HG02623 (cell line): Measurements from ENCODE around the gene KDELR1.
"Not testable (repeated sequence)": the region's sequence is repeated elsewhere in the genome, so short reads cannot be mapped to it uniquely, and the experiment has no call there.

Experiments
- ATAC-seq: cut with Tn5 transposase; IDR thresholded peaks from one replicate; pipeline ENCODE4 v1.9.1; 2021; ENCODE audit warnings: moderate library complexity; ENCODE audit not compliant: unreplicated experiment

KDELR1 gene

DNA sequence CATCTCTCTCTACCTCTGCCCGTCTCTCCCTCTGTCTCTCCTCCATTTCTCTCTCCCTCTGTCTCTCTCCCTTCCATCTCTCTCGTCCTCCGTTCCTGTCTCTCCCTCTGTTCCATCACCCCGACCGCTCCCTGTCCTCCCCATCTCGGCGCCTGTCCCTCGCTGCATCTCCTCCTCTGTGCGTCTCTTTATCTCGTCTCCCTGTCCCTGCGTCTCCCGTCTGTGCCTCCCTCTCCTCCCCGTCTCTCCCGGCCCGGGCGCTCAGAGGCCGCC is 6.7 kb upstream of the KDELR1 start:
- ATAC-seq: no peak

DNA sequence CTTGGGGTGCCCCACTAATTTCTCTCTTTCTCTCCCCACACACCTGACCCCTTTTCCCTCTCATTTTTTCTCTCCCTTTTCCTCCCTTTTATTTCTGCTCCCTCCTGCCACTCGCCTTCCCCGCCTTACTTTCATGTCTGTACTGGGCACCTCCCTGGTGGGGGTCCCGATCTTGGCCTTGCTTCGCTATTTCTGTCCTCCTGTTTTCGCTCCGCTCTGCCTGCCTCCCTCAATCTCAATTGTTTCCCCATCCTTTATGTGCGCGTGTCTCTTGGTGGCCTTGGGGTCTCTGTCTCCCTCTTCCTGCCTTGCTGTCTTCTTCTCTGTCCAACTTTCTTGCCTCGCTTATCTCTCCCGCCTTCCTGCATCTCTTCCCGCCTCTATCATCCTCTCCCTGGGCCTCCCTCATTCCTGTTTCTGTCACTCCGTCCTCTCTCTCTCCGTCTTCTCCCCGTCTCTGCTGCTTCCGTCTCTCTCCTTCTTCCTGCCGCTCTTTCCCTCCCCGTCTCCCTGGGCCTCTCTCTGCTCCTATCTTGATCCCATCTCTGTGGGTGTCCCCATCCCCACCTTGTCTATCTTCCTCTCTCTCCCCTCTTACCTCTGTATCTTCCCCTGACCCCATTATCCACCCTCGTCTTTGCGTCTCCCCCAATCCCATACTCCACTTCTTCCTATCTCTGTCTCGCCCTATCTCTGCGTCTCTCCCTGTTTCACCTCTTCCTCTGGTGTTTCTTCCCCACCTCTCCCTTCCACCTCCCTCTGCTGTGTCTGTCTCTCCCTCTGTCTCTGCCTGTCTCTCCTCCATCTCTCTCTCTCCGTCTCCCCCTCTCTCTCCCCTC is 6.1 kb upstream of the KDELR1 start:
- ATAC-seq: no peak

DNA sequence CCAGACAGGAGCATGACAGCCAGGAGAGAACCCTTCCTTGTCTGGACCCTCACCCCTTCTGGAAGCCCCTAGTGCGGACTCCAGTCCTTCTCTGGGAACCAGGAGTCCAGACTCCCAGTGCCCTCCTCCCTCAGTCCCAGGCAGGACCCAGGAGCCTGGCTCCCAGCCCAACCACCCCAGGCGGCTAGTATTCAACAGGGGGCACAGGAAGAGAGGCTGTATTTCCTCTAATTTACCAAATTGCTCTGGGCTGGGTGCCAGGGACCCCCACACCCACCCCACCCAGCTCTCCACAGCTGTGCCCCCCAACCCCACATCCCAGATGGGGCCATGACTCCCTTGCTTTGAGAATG is 5.4 kb upstream of the KDELR1 start:
- ATAC-seq: no peak

DNA sequence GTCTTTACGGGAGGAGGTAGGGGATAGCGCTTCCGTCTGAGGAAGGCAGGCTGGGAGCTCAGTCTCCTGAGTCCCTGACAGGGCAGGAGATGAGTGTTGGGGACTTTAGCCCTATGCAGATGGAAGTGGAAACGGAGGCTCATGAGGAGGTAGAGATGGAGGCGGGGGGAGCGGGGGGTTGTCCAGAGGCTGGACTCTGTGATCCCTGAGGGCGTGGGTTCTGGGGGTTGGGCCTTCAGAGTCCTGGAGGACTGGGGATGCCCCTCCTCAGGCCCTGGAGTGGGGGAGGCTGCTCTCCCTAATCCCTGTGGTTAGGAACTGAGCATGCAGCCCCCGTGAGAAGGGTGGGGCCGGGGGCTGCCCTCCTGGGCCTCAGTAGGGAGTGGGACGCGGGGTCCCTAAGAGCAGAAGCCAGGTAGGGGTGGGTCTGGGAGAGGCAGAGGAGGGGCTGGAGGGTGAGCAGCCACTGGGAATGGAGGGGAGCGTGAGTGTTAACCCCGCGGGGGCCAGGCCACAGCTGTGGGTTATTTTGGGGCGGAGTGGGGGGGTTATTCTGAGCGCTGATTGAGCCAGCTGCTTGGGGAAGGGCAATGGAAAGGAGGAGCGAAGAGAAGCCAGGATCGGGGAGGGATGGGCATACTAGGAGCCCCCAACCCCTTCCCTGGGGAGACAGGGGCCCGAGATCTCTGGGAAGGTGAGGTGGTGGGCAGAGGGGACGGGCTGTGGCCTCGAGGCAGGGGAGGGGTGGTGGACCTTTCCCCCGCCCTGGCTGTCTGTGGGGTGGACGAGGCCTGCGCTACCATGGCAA is 4.9 kb upstream of the KDELR1 start:
- no peak for ATAC-seq

DNA sequence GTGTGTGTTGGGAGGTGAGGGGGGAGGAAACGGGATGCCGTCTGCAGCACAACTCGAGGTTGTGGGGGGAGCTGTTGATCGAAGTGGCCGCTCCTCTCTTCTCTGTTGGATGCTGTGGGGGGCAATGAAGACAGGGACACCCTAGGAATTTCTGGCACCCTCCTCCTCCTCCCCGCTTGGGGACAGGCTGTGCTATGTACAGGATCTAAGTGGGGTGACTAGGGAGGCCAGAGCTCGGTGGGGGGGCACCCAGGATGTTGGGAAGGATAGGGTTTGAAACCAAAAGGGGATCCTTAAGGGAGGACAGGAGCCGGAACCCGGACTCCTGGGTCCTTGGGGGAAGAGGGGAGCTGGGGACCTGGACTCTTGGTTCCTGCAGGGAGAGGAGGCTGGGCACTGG is 4.1 kb upstream of the KDELR1 start:
- ATAC-seq: no peak

DNA sequence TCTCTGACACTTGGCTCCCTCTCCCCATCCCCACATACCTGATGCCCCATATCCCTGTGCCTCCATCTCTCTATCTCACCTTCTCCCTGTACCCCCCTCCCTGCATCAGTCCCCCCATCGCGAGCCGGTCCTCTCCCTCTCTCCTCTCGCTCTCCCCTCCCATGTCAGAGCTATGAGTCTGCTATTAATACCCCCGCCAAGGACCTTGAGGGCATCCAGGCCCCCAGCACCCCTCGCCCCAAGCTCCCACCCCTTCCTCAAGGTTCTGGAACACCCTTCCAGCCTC is 3.8 kb upstream of the KDELR1 start:
- no peak for ATAC-seq

DNA sequence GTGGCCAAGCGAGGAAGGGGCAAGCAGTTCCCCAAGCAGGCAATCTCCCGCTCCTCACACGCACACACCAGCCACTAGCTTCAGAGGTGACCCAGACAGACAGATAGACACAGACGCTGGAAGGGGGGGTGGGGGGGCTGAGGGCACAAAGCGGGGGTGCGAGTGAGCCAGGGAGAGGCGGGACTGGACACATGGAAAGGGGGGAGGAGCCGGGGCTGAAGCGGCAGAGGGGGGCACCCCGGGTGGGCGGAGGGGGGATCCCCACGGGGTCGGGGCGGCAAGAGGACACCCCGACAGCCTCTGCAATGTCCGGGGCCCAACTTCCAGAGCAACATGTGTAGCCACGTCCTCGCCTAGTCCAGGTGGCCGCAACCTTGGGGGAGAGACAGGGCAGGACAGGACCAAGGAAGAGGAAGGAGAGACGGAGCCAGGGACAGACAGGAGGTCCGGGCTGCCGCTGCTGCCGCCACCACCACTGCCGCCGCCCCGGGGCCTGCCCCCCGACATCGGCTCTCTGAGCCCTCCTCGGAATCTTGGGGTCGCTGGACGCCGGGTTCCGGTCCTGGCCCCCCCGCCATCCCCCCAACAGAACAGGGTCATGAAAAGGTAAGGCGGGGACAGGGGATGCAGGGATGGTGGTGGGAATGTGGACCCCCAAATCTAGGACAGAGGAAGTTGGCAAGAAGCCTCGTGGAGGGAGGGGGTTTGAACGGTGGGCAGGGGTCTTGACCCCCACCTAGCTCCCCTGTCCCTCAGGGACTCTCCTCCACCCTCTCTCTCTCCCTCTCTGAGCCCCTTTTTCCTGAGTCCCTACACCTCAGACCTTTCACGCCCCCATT is 3.2 kb upstream of the KDELR1 start:
- ATAC-seq: no peak

DNA sequence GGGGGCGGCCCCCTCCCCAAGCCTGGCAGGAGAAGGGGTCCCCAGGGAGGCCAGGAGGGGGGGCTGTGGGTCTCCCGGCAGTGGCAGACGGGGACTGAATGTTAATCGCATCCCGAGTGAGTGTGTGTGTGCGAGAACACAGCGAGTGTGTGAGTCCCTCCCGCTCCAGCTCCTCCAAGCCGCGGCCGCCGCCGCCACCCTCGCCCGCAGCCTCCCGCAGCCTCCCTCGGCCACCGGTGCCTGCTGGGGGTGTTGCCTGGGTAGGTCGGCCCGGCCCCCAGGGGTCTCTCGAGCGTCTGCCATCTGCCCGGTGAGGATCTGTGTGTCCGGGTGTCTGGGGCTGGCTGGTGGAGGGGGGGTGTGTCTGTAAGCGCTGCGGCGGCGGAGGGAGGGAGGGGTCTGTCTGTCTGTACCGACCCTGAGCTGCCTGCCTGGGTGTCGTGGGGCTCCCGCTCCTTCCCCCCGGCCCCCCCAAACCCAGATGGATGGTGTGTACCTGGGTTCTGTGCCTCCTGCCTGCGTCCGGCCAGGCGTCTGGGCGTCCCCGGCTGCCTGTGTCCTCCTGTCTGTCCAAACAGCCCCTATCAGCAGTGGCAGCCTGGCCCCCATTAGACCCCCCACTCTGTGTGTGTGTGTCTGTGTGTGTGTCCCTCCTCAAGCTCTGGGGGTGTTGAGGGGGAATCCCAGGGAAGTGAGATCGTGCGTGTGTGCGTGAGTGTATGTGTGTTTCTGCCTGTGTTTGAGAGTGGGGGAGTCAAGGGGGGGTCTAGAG is 2.4 kb upstream of the KDELR1 start, which contains the start of gene GRIN2D:
GRIN2D (plus strand) TSS at position 110 of the 772 bp plus-strand sequence. CDS start 4,725 bp downstream, outside the sequence.
- no peak for ATAC-seq

DNA sequence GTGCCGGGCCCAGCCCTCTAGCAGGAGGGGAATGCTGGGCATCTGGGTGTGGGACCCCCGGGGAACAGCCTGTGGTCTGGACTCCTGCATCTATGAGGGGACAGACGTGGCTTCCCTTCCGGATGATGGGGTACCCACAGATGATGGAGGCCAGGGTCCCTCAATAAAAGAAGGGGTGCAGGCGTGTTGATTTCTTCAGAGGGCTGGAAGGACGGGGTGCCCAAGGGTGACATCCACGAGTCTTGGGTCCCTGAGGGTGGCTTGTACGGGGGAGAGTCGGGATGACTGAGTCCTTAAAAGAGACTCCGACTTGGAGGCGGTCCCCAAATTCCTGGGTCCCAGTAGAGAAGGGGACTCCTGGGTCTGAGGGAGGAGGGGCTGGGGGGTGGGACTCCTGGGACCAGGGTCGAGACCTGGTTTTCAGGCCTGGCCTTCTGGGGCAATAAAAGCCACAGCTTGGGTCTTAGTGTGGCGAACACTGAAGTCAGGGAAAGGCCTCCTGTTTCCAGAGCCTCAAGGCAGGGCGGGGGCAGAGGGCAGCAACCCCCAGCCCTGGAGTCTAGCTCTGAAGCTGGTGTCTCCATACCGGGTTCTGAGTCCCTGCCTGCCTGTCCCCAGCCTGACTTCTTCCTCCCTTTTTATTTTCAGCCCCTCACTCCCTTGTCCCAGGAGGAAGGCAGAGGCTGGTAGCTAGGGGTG is 1.7 kb upstream of the KDELR1 start:
- no peak for ATAC-seq

DNA sequence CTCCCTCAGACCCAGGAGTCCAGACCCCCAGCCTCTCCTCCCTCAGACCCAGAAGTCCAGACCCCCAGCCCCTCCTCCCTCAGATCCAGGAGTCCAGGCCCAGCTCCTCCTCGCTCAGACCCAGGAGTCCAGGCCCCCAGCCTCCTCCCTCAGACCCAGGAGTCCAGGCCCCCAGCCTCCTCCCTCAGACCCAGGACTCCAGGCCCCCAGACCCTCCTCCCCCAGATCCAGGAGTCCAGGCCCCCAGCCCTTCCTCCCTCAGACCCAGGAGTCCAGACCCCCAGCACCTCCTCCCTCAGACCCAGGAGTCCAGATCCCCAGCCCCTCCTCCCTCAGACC is 624 bp upstream of the KDELR1 start:
- ATAC-seq: not testable (repeated sequence)

DNA sequence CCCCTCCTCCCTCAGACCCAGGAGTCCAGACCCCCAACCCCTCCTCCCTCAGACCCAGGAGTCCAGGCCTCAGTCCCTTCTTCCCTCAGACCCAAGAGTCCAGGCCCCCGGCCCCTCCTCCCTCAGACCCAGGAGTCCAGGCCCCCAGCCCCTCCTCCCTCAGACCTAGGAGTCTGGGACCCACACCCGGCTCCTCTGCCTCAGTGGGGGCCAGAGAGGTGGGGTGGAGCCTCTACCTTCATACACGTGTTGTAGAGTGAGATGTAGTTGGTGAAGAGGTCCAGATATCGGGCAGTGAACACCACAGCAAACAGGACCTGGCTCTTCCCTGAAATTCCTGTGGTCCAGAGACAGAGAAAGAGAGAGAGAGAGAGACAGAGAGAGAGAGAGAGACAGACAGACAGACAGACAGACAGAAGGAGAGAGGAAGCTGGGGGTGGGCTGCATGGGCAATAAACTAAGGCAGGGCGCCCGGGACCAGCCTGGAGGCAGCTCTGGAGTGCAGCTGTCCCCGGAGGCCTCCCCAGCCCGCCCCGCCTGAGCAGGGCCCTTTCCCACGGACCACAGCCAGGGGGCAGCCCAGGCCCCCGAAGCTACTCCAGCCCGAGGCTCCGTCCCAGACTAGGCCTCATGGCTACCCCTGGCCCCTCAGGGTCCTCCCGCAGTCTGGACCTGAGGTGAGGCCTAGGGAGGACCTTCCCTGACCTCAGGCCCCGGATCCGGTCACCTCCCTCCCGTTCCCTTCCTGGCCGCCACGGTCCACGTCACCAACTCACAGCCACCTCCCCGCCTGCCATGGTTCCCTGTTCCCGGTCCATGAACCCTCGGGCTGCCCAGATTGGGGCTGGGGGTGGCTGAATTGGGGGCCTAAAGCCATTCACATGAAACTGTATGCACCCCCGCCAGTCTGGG is 907 bp downstream of the KDELR1 start:
- no peak for ATAC-seq

DNA sequence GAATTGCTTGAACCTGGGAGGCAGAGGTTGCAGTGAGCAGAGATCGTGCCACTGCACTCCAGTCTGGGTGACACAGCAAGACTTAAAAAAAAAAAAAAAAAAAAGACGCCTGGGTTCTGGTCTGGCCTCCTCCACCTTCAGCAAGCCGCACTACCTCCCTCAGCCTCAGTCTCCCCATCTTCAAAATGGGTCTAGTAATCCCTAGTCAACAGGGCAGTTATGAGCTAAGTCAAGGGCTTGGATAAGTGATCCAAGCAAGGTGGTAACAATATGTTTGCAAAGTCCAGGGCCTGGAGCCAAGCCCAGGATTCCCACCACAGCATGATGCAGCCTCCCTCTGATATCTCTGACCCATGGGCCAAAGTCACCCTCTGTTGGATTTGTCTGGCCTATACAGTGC is 4.4 kb downstream of the KDELR1 start:
- no peak for ATAC-seq

DNA sequence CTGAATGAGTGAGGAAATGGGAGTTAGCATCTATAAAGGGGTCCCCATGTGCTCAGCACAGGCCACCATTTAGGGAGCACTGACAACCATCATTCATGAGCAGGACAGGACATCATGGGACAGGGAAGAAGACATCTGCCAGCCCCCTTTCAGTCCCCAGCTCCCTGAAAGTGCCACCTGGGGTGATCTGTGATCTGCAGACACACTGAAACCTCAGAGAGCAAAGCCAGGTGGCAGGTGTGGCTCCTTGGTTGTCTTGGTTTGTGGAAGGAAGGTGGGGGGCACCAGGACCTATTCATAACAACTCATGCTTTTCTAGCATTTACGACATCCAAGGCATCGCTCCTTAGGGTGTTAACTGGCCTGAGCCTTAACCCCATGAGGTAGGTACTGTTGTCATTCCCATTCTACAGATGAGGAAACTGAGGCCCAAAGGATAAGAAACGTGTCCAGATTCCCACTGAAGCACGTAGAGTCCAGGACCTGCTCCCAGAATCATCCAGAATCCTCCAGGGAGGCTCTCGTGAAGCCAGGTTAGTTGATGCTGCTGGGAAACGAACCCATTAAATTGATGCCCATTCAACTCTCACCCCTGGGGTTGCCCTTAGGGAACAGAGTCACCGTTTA is 5.8 kb downstream of the KDELR1 start:
- no peak for ATAC-seq

DNA sequence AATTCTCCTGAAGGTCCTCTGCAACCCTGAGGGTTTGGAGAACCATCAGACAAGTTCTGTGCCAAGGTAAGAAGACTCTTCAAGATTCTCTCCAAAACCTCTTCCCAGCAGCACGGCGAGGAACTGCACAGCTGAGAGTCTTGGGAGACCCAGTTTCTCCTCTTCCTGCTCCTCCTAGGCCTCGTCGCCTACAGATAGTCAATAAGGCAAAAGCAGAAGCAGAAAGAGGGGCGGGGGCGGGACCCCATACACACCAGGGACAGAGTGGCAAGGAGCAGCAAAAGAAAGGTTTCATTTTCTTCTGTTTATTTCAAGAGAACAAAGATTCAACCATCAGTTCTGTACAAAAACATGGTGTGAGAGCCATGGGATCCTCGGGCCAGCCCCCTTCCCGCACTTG is 9.1 kb downstream of the KDELR1 start:
- no peak for ATAC-seq

DNA sequence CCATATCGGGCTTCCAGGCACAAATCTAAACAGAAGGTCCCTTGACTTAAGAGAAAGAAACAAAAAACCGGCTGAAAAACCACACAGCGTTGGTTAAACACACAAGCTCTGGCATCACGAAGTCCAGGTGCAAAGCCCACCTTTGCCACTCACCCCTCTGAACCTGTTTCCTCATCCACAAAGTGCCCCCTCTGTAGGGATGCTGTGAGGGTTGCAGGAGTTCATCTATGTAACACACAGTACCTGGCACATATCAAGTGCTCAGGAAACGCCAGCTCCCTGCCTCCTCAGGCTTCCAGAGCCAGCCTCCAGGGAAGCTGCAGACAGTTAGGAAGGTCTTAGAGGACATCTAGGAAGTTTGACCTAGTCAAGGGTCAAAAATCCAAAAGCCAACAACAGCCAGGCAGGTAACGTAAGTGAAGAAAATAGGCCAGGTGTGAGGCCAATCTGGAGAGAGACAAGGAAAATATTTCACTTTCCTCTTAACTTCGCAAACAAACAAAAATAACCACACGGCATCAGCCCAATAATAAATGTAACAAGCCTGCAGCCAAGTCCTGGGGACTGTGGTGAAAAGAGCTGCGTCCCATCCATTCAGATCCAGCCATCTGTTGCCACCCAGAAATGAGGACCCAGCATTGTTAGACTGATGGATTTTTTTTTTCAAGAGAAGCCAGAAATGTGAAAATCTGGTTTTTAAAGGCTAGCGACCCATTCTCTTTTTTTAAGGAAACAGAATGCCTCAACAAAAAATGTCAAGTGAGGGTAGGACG is 10.0 kb downstream of the KDELR1 start:
- no peak for ATAC-seq

DNA sequence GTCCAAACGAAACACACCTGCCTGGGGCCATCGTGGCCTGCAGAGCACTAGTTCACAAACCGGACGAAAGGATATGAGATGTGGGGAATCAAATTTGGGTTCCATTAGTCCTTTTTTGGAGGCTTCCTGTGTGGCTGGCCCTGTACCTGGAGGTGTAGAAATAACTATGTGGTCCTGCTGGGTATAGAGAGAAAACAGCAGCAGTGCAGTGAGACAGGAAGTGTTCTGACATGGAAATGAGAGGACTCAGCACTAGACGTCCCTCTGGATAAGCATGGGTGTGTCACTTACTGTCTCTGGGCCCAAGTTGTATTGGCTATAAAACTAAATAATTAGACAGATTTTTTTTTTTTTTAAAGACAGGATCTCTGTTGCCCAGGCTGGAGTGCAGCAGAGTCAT is 12.3 kb downstream of the KDELR1 start:
- ATAC-seq: no peak

DNA sequence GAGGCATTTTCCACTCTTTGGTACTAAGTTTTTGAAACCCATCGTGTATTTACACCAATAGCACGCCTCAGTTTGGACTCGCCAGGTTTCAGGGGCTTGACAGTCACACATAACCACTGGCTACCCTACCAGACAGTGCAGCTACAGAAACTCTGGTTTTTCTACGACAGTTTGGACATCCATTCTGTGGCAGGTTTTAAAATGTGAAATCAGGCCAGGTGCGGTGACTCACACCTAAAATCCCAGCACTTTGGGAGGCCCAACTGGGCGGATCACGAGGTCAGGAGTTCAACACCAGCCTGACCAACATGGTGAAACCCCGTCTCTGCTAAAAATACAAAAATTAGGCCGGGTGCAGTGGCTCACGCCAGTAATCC is 13.2 kb downstream of the KDELR1 start:
- no peak for ATAC-seq

DNA sequence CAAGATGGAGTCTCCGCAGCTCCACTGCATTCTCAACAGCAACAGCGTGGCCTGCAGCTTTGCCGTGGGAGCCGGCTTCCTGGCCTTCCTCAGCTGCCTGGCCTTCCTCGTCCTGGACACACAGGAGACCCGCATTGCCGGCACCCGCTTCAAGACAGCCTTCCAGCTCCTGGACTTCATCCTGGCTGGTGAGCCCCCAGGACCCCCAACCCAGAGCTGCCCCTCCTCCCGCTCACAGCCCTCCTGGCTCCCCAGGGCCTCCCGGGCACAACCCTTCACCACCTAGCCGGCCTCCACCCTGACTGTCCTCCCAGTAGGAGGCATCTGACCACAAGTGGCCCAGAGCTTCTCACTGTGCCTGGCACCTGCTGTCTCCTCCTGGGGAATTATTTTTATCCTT is 17.8 kb downstream of the KDELR1 start:
- no peak for ATAC-seq
